Activated CD4-positive, alpha-beta T cell treated with anti-CD3 and anti-CD28 coated beads, Interleukin-2, Interleukin-4, amounts not matched to agents 100 ng/mL and 50 ng/mL, durations not matched to agents 16 hours and 8 hours (primary cell): Measurements from ENCODE around the gene LEO1.
"Not testable (repeated sequence)": the region's sequence is repeated elsewhere in the genome, so short reads cannot be mapped to it uniquely, and the experiment has no call there.

Experiments used
- DNase-seq: peaks from one replicate; pipeline ENCODE4 v3.0.0-alpha.2; 2020; ENCODE audit warnings: low spot score

LEO1 gene

GRCh38 chr15:52003710-52004109, 32.1 kb upstream of the LEO1 start:
- no peak for DNase-seq

GRCh38 chr15:52003089-52003488, 31.5 kb upstream of the LEO1 start:
- DNase-seq = not testable (repeated sequence)

- no peak for DNase-seq
Observed at GRCh38 chr15:52002351-52002750, 30.8 kb upstream of the LEO1 start.

GRCh38 chr15:51992953-51993352, 21.4 kb upstream of the LEO1 start:
- no peak for DNase-seq

GRCh38 chr15:51991141-51991540, 19.6 kb upstream of the LEO1 start:
- no peak for DNase-seq

GRCh38 chr15:51982770-51983103, 11.2 kb upstream of the LEO1 start:
- DNase-seq = no peak

- peak; percentile 95 for DNase-seq
Observed at GRCh38 chr15:51982013-51982769, 10.6 kb upstream of the LEO1 start.

GRCh38 chr15:51973775-51974174, 2.2 kb upstream of the LEO1 start:
- DNase-seq = no peak

- DNase-seq = no peak
Observed at GRCh38 chr15:51973220-51973619, 1.6 kb upstream of the LEO1 start.

GRCh38 chr15:51971032-51971374, 575 bp downstream of the LEO1 start:
- no peak for DNase-seq

- no peak for DNase-seq
Observed at GRCh38 chr15:51970132-51970817, 1.3 kb downstream of the LEO1 start.

- no peak for DNase-seq
Observed at GRCh38 chr15:51969728-51970127, 1.9 kb downstream of the LEO1 start.

GRCh38 chr15:51967583-51967982, 4.0 kb downstream of the LEO1 start:
- no peak for DNase-seq

- peak; percentile 30 for DNase-seq
Observed at GRCh38 chr15:51966192-51966591, 5.4 kb downstream of the LEO1 start.

- no peak for DNase-seq
Observed at GRCh38 chr15:51965691-51966090, 5.9 kb downstream of the LEO1 start.

GRCh38 chr15:51955504-51955903, 16.1 kb downstream of the LEO1 start:
- no peak for DNase-seq

- no peak for DNase-seq
Observed at GRCh38 chr15:51952805-51953204, 18.8 kb downstream of the LEO1 start.

- no peak for DNase-seq
Observed at GRCh38 chr15:51947124-51947523, 24.5 kb downstream of the LEO1 start.

- no peak for DNase-seq
Observed at GRCh38 chr15:51939216-51939615, 32.4 kb downstream of the LEO1 start.

- DNase-seq = no peak
Observed at GRCh38 chr15:51938286-51938685, 33.3 kb downstream of the LEO1 start.

- no peak for DNase-seq
Observed at GRCh38 chr15:51936105-51936478, 35.5 kb downstream of the LEO1 start.

- peak; percentile 44 for DNase-seq
Observed at GRCh38 chr15:51935466-51936104, 36.0 kb downstream of the LEO1 start.

- no peak for DNase-seq
Observed at GRCh38 chr15:51932161-51932560, 39.4 kb downstream of the LEO1 start.

- DNase-seq = no peak
Observed at GRCh38 chr15:51931638-51932037, 39.9 kb downstream of the LEO1 start.
